Neural cell (in vitro differentiated cells): Measurements from ENCODE around the gene INO80D.

Experiments
- EP300 ChIP-seq: fragments of 450-650 bp; conservative IDR thresholded peaks from 2 replicates; pipeline ENCODE4 v1.6.1; 2014; ENCODE audit warnings: antibody characterized with exemption, mild to moderate bottlenecking, moderate library complexity; ENCODE audit not compliant: poor library complexity, severe bottlenecking
- EZH2 ChIP-seq: fragments of 200-600, 300-800 bp; shearing (Covaris generic), sonication (generic); IDR thresholded peaks from 2 replicates; pipeline ENCODE4 v1.6.1; 2014; ENCODE audit warnings: antibody characterized with exemption, low read length, borderline replicate concordance, mild to moderate bottlenecking; ENCODE audit not compliant: insufficient read depth, poor library complexity, severe bottlenecking
- POLR2AphosphoS5 ChIP-seq: IDR thresholded peaks from 2 replicates; pipeline ENCODE4 v1.6.1; 2012
- SMC3 ChIP-seq: fragments of 450-650 bp; conservative IDR thresholded peaks from 2 replicates; pipeline ENCODE4 v1.6.1; 2014; ENCODE audit warnings: antibody characterized with exemption, mild to moderate bottlenecking, moderate library complexity; ENCODE audit not compliant: poor library complexity
- TAF1 ChIP-seq: IDR thresholded peaks from 2 replicates; pipeline ENCODE4 v1.6.1; 2012; ENCODE audit warnings: low read depth
- TF ChIP-seq, protein P1 (sequence below): fragments of 450-650 bp; IDR thresholded peaks from 2 replicates; pipeline ENCODE4 v1.5.1; 2014; ENCODE audit warnings: antibody characterized with exemption, mild to moderate bottlenecking, moderate library complexity; ENCODE audit not compliant: poor library complexity, severe bottlenecking

DNA sequence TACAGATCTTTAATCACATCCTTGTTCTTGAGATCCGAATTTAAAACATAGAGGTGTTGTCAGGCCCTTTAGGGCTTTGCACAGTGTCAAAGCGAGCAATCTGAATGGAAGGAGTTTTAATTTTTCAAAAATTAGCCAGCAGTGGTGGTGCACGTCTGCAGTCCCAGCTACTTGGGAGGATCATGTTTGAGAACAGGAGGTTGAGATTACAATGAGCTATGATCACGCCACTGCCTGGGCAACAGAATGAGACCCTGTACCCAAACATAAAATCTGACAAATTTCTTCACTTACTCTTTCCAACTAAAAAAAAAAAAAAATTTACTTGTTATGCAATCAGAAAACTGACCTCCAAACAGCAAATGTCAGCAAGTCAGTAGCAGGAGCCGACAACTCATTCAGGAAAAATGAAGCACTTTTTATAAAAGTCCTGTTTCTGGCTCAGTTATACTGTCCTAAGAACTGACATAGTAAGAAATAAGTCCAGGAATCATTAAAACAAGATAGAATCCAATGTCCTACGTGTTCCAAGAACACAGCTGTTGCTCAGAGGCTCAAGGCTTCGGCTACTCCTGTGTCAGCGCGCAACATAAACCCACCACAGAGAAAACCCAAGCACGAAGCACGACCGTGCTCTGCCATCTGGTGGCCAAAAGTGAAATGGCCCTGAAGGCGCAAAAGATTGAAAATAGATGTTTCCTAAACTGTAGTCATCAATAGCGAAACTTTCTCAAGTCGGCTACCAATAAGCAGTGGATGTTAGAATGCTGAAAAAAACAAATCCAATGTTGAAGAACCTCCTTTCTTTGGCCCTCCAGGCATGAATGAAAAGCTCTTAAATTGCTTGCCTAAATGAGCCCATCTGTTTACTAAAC, 138.1 kb downstream of the INO80D start:
- TF ChIP-seq EP300 (no peak), POLR2AphosphoS5 (no peak), EZH2 (no peak), SMC3 (peak; percentile 97), TAF1 (no peak)
- TF ChIP-seq, protein P1, sequence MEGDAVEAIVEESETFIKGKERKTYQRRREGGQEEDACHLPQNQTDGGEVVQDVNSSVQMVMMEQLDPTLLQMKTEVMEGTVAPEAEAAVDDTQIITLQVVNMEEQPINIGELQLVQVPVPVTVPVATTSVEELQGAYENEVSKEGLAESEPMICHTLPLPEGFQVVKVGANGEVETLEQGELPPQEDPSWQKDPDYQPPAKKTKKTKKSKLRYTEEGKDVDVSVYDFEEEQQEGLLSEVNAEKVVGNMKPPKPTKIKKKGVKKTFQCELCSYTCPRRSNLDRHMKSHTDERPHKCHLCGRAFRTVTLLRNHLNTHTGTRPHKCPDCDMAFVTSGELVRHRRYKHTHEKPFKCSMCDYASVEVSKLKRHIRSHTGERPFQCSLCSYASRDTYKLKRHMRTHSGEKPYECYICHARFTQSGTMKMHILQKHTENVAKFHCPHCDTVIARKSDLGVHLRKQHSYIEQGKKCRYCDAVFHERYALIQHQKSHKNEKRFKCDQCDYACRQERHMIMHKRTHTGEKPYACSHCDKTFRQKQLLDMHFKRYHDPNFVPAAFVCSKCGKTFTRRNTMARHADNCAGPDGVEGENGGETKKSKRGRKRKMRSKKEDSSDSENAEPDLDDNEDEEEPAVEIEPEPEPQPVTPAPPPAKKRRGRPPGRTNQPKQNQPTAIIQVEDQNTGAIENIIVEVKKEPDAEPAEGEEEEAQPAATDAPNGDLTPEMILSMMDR: peak; percentile 94
